ENCODE measurements around the gene SLC13A4.

The SLC13A4 gene

GRCh38 chr7:135706858-135707569 lies 21.0 kb downstream of the SLC13A4 start:
- Histone ChIP-seq H3K27ac (ENCODE audit: low read length) (no peak overlapping the region), H3K36me3 (ENCODE audit: insufficient read depth, low read length) (no peaks in the 10 kb centered on the region), H2AFZ (ENCODE audit: low read depth, low read length) (no peak overlapping the region), H3K4me1 (ENCODE audit: insufficient read depth, low read length) (no peaks in the 10 kb centered on the region), H3K4me2 (ENCODE audit: insufficient read depth, low read length) (no peak overlapping the region), H3K9ac (ENCODE audit: low read depth, low read length) (no peak overlapping the region), H3K4me3 (ENCODE audit: low read depth in 1 of 2, low read length in 2 of 2) (no peak overlapping the region), H3K27me3 (ENCODE audit: insufficient read depth, low read length, poor library complexity) (no peaks in the 10 kb centered on the region), H4K20me1 (ENCODE audit: insufficient read depth, low read length) (no peaks in the 10 kb centered on the region), H3K9me3 (ENCODE audit: insufficient read depth, low read length, severe bottlenecking) (no peaks in the 10 kb centered on the region), H3K79me2 (ENCODE audit: insufficient read depth, low read length) (no peaks in the 10 kb centered on the region)
- TF ChIP-seq EZH2 (IDR thresholded peaks at IDR 0.05; ENCODE audit: borderline replicate concordance, low read depth, low read length, severe bottlenecking): no peak
- TF ChIP-seq, protein P1, sequence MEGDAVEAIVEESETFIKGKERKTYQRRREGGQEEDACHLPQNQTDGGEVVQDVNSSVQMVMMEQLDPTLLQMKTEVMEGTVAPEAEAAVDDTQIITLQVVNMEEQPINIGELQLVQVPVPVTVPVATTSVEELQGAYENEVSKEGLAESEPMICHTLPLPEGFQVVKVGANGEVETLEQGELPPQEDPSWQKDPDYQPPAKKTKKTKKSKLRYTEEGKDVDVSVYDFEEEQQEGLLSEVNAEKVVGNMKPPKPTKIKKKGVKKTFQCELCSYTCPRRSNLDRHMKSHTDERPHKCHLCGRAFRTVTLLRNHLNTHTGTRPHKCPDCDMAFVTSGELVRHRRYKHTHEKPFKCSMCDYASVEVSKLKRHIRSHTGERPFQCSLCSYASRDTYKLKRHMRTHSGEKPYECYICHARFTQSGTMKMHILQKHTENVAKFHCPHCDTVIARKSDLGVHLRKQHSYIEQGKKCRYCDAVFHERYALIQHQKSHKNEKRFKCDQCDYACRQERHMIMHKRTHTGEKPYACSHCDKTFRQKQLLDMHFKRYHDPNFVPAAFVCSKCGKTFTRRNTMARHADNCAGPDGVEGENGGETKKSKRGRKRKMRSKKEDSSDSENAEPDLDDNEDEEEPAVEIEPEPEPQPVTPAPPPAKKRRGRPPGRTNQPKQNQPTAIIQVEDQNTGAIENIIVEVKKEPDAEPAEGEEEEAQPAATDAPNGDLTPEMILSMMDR (IDR thresholded peaks at IDR 0.05; ENCODE audit: borderline replicate concordance, extremely low read depth, low read length, poor library complexity, severe bottlenecking): no peak
- no peak for ATAC-seq (ENCODE audit: insufficient read depth, low read depth)
- no peak for DNase-seq

DNA sequence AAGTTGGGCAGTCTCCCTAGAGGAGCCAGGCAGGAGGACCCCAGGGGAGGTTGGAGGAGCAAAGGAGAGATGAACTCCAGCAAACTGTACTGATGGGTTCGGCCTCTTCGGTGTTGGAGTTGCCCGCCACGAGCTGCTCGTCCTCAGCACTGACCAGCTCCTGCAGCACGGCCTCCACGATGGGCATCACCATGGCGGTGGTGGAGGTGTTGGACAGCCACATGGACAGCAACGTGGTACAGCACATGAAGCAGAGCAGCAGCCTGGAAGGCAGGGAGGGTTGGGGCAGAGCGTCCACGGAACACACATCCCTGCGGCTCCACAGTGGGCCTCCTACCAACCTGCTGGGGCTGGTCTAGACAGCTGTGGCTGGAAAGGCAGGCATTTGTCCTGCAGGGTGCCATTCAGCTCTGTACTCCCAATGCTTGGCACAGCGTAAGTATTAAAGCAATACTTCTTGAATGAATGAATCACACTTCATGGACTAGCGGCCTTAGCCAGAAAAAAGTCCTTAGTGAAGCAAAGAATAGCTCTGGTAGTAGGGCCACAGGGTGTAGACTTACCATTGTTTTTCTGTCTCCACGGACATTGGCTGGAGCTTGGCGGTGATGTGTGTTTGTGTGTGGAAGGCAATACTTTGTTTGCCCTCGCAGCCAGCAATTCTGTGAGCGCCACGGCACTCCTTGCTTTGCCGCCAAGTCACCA lies 21.8 kb downstream of the SLC13A4 start:
- no peak overlapping the region for H3K4me3 ChIP-seq (ENCODE audit: low read depth in 1 of 2, low read length in 2 of 2)

DNA sequence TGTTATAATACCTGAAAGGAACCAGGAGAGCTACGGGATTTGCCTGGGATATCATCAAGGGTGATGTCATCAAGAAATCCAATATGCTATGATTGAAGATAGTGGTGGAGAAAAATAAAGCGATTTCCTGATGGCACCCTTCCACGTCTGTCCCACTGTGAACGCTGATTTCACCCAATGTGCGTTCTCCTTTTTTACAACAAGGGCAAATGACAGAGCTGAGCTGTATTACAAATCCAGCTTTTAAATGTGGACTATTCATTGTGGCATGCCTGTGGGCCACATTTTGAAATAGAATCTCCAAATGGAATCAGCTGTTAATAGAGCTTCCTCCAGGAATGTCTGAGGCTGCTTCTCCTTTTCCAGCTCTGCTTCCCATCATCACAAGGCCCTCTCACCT lies 23.3 kb downstream of the SLC13A4 start:
- Histone ChIP-seq H3K27ac (ENCODE audit: low read length) (no peak overlapping the region), H3K9ac (ENCODE audit: low read depth, low read length) (no peak overlapping the region), H3K4me3 (ENCODE audit: low read depth in 1 of 2, low read length in 2 of 2) (no peak overlapping the region), H4K20me1 (ENCODE audit: insufficient read depth, low read length) (no peaks in the 10 kb centered on the region), H3K36me3 (ENCODE audit: insufficient read depth, low read length) (no peaks in the 10 kb centered on the region), H3K79me2 (ENCODE audit: insufficient read depth, low read length) (no peaks in the 10 kb centered on the region), H2AFZ (ENCODE audit: low read depth, low read length) (no peak overlapping the region), H3K4me2 (ENCODE audit: insufficient read depth, low read length) (no peak overlapping the region), H3K9me3 (ENCODE audit: insufficient read depth, low read length, severe bottlenecking) (no peaks in the 10 kb centered on the region), H3K27me3 (ENCODE audit: insufficient read depth, low read length, poor library complexity) (no peaks in the 10 kb centered on the region), H3K4me1 (ENCODE audit: insufficient read depth, low read length) (no peaks in the 10 kb centered on the region)
- no peak for DNase-seq
- TF ChIP-seq EZH2 (IDR thresholded peaks at IDR 0.05; ENCODE audit: borderline replicate concordance, low read depth, low read length, severe bottlenecking): no peak
- TF ChIP-seq, protein P1 (IDR thresholded peaks at IDR 0.05; ENCODE audit: borderline replicate concordance, extremely low read depth, low read length, poor library complexity, severe bottlenecking): no peak
- no peak for ATAC-seq (ENCODE audit: insufficient read depth, low read depth)

More for the DNA sequence above, 21.8 kb downstream of the SLC13A4 start:
- Histone ChIP-seq H3K27me3 (ENCODE audit: insufficient read depth, low read length, poor library complexity) (no peaks in the 10 kb centered on the region), H3K79me2 (ENCODE audit: insufficient read depth, low read length) (no peaks in the 10 kb centered on the region), H3K4me1 (ENCODE audit: insufficient read depth, low read length) (no peaks in the 10 kb centered on the region), H3K27ac (ENCODE audit: low read length) (no peak overlapping the region), H3K9ac (ENCODE audit: low read depth, low read length) (no peak overlapping the region), H3K4me2 (ENCODE audit: insufficient read depth, low read length) (no peak overlapping the region), H3K9me3 (ENCODE audit: insufficient read depth, low read length, severe bottlenecking) (no peaks in the 10 kb centered on the region), H2AFZ (ENCODE audit: low read depth, low read length) (no peak overlapping the region), H4K20me1 (ENCODE audit: insufficient read depth, low read length) (no peaks in the 10 kb centered on the region), H3K36me3 (ENCODE audit: insufficient read depth, low read length) (no peaks in the 10 kb centered on the region)
- TF ChIP-seq EZH2 (IDR thresholded peaks at IDR 0.05; ENCODE audit: borderline replicate concordance, low read depth, low read length, severe bottlenecking): no peak
- TF ChIP-seq, protein P1 (IDR thresholded peaks at IDR 0.05; ENCODE audit: borderline replicate concordance, extremely low read depth, low read length, poor library complexity, severe bottlenecking): no peak
- ATAC-seq (ENCODE audit: insufficient read depth, low read depth): no peak
- no peak for DNase-seq

Data from DND-41 (cell line).